ENCODE results near the gene VAT1.
A peak's percentile ranks its signal among the peaks of the same experiment; 100 is the strongest.
"Not testable (repeated sequence)": the region's sequence is repeated elsewhere in the genome, so short reads cannot be mapped to it uniquely, and the experiment has no call there.

VAT1 gene

DNA sequence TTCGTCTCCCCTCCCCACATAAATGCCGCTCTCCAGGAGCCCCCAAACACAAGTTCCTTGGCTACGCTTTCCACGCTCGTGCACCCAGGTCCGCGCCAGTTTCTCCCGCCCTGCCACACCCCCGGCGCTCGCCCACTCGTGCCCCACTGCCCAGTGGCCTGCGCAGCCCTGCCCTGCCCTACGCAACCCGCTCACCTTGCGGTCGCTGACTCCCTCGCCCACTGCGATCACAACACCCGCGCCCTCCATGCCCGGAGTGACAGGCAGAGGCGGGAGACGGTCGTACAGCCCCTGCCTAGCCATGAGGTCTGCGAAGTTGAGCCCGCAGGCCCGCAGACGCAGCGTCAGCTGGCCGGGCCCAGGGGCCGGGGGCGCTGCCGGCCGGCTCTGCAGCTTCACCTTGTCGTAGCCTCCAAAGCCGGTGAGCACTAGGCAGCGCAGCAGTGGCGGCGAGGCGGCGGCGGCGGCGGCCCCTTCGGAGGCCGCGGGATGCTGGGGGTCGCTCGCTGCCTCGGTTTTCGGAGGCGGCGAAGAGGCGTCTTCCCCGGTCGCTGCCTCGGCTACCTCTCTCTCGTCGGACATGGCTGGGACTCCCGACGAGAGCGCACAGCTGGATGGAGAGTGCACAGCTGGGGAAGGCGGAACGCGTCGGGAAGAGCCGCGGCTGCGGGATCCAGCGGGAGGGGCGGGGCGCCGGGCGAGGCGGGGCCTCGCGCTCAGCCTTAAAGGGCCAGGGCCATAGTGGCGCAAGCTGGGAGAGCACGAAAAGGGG lies at the start of gene VAT1:
Gene VAT1, minus strand, starts transcription at position 645 of the 772 bp plus-strand sequence. Its CDS starts 63 bp downstream, at position 582.
- peak; percentile 79 for DNase-seq

DNA sequence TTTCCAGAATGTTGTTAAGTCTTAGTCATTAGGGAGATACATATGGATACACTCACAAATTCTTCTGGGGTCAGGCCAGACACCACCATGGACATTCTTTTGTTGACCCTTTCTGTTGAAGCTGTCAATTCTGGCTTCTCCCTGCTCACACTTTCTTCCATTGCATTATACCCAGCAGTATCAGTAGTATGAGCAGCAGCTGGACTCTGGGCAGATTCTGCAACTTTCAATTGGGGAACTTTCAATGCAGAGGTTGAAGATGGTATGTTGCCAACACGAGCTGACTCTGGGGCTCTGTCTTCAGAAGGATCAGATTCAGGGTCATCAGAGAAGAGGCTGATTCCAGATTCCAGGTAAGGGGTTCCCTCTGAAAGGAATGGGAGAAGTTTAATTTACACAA lies 48.7 kb upstream of the VAT1 start:
- no peak for DNase-seq

DNA sequence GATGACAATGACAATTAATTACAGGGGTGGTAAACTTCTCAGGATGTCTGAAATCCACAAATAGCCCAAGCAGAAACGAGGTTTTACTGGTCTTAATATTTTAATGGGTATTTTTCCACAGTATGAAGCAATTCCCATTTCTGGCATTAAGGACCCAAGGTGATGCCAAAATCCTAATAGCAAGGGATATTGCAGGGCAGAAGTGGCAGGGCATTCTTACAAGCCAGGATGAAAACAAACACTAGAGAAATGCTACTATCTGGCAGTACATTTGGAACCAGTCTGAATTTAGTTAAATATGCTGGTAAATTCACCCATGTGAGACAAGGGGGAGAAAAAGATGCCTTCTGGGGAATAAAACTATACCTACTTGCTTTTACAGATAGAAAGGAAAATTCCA lies 48.1 kb upstream of the VAT1 start:
- DNase-seq: no peak

DNA sequence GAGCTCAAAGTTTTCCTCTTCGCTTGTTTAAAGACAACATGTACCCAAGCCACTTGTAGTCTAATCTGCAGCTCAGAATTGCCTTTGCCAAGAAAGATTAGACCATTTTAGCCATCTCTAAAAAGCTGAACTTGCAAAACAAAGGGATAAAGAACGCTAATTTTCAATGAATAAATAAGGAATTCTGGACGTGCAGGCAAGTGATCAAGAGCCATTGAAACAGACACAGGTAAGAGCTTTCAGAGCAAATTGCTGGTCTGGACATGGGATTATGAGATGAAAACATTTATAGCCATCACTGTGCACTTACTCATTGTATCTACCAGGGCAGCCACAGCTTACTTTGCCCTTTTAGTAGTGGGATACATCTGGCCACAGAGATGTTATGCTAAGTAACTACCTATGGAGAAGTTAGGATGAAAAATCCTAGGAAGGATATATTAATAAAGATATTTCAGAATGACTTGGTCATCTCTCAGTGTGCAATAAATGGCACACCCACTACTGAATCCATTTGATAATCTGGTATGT lies 47.2 kb upstream of the VAT1 start:
- no peak for DNase-seq

DNA sequence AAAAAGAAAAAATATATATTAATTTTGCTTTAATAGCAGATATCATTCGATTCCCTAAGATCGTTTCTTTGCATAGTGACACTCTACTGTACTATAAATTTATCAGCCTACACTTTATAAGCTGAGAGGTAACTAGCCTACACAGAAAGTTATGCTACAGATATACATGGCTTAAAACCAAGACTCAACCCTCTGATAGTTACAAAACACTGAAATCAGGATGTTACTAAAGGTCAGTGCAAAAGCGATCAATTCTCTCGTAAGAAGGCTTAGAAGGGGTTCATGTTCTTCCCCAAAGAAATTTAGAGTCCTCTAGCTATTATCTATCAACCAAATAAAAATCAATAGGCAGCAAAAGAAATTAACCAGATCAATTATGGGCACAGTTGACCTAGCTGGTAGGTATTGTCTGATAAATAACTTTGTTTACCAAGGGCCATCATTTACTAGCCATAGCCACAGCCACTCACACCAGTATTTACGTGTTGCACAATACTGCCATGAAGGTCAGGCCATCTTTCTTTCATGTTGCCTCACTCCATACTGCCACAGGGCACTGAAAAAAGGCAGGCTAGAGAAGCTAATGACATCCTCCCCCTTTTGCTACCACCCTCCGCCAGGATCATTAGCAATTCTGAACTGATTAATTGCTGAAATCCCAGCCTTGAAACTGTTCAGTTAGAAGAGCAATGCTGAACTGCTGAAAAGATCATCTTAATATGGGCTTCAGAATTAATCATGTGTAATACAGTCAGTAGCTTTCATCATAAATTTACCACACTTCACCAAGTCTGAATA lies 46.6 kb upstream of the VAT1 start:
- DNase-seq: no peak

DNA sequence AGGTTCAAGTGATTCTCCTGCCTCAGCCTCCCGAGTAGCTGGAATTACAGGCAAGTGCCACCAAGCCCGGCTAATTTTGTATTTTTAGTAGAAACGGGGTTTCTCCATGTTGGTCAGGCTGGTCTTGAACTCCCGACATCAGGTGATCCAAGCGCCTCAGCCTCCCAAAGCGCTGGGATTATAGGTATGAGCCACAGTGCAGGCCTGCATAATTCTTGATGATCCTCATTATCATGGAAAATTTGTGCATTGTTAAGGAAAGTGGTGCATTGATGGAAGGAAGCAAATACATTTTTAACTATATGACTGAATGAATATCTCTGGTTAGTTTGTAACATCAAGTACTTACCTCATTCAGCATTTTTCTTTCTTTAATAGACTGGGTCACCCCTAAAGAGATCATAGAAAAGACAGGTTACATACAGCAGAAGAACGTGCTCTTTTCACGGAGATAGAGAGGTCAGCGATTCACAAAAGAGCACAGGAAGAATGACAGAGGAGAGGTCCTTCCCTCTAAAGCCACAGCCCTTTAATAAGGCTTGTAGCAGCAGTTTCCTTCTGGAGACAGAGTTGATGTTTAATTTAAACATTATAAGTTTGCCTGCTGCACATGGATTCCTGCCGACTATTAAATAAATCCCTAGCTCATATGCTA lies 40.9 kb upstream of the VAT1 start:
- no peak for DNase-seq

DNA sequence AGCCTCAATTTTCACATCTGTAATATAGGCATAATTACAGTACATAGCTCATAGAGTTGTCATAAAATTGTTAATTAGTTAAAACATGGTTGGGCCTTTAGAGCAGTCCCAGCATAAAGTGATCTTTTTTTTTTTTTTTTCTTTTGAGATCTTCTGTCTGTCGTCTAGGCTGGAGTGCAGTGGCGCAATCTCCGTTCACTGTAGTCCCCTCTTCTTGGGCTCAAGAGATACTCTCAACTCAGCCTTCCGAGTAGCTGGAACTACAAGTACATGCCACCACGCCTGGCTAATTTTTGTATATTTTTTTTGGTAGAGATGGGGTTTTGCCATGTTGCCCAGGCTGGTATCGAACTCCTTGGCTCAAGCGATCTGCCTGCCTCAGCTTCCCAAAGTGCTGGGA lies 33.9 kb upstream of the VAT1 start:
- DNase-seq: no peak

DNA sequence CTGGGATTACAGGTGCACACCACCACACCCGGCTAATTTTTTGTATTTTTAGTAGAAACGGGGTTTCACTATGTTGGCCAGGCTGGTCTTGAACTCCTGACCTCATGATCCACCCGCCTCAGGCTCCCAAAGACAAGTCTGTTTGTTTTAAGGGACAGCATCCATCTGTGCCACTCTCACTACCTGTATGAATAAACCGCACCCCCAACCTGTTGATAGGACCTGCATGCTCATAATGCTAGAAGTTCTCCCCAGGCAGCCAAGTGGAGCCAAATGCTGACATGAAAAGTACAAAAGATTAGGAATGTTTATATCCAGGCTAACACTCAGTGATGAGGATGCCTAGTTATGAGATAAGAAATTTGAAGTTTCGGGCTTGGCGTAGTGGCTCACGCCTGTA lies 30.8 kb upstream of the VAT1 start:
- DNase-seq: not testable (repeated sequence)

DNA sequence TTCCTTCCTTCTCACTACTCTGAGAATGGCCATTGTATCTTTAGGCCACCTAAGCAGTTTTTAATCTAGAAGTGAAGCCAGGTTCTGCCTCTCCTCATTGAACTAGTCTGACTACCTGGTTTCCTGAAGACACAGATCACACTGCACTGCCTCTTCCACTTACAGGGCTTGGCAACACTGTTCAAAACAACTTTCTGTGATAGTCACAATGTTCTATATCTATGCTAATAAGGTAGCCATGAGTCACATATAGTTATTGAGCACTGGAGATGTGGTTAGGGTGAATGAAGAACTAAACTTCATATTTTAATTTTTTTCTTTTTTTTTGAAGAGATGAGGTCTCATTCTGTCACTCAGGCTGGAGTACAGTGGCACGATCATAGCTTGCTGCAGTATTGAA lies 29.8 kb upstream of the VAT1 start:
- no peak for DNase-seq

DNA sequence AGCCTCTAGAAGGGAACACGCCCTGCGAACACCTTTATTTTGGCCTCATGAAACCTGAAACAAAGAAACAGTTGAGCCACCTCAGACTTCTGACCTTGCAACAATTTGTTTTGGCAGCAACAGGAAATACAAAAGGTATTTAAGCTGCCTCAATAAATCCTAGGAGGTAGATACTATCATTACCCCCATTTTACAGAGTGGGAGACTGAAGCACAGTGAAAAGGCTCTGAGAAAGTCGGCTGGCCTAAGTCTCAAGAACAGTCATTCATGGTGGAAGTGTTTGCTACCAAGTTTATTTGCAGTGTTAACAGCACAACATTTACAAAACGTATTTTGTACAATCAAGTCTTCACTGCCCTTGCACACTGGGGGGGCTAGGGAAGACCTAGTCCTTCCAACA lies 21.8 kb upstream of the VAT1 start:
- DNase-seq: no peak

DNA sequence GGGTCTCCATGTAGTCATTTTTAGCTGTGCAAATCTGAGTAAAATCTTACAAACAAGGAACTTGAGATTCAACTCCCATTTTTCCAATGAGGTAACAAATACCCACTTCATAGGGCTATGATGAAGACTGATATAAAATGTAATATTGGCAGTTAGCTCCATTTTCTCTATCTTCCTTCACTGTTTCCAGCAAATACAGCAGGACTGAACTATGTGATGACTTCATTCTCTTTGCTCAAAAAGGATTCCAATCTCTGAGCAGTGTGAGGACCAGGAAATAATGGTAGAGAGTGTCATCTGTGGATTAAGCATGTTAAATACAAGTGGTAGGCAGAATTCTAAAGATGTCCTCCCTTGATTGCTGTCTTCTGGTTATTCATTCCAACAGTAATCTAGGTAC lies 21.1 kb upstream of the VAT1 start:
- no peak for DNase-seq

DNA sequence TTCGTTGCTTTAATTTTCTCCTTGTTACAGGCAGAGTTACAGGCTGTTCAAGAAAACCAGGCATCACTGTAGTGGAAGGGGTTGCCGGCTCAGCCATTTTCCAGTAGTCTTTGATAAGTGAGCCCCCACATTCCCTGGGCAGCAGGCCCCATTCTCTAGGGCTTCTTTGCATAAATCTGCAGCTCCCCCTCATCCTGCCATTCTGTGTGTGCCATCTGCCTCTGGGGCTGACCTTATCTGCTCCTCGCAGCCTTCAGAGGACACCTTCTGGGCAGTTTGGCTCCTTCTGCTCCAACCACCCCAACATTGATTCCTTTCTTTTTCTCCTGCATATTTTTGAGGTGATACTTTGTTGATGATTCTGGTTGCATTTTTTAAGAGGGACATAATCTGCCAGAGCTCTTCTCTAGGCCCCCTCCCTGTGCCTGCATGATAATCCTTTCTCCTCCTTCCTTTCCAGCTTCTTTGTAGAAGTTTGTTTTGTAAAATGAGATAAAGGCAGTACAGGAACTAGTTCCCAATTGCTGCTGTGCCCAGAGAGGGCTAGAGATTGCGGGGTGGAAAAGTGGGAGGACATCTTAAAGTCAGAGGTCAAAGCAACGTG lies 19.9 kb upstream of the VAT1 start:
- no peak for DNase-seq

DNA sequence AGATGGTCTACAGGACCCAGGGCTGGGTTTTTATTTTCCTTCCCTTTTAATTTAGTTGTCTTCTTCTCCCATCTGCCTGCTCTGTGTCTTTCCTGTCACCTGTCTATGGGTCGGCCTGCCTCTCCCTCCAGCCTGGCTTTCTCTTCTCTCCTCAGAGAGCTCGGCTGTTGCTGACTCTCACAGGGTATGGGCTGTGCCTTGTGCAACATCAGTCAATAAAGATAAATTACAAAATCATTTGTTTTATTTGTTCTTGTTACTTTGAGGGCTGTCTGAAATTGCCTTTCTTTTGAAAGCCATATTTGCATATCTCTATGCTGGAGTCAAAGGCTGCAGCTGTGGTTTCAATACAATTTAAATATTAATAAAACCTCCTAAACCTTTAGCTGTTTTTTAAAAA lies 18.5 kb upstream of the VAT1 start:
- DNase-seq: no peak

DNA sequence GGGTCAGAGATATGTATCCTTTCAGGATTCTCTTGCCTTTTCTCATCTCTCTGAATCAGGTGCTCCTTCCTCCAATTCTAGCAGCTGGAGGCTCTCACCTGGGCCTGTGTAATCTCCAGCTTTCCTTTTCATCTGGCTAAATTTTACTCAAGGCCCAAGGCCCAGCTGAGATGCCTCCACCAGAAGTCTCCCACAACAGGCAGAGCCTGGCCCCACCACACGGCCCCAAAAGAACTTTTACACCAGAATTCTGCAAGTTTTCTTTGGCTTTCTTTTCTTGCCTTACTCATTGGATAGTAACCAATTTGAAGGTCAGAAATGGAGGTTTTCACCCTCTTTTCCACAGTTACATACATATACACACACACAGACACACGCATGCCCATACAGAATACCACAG lies 17.5 kb upstream of the VAT1 start:
- DNase-seq: no peak

DNA sequence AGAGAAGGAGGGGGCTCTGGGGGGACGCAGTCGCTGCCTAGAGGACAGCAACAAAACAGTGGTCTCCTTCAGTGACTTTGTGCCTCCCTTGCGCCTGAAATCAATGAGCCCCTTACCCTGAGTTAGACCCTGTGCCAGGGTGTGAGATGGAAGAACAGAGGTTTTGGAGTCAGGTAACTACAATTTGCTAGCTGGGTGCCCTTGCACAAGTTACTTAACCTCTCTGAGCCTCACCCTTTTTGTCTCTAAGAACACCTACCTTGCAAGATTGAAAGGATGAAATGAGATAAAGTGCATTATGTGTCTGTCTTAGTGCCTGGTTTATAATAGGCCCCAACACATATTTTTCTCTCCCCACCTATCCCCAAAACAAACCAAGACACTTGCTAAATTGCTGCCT lies 12.7 kb upstream of the VAT1 start:
- no peak for DNase-seq

DNA sequence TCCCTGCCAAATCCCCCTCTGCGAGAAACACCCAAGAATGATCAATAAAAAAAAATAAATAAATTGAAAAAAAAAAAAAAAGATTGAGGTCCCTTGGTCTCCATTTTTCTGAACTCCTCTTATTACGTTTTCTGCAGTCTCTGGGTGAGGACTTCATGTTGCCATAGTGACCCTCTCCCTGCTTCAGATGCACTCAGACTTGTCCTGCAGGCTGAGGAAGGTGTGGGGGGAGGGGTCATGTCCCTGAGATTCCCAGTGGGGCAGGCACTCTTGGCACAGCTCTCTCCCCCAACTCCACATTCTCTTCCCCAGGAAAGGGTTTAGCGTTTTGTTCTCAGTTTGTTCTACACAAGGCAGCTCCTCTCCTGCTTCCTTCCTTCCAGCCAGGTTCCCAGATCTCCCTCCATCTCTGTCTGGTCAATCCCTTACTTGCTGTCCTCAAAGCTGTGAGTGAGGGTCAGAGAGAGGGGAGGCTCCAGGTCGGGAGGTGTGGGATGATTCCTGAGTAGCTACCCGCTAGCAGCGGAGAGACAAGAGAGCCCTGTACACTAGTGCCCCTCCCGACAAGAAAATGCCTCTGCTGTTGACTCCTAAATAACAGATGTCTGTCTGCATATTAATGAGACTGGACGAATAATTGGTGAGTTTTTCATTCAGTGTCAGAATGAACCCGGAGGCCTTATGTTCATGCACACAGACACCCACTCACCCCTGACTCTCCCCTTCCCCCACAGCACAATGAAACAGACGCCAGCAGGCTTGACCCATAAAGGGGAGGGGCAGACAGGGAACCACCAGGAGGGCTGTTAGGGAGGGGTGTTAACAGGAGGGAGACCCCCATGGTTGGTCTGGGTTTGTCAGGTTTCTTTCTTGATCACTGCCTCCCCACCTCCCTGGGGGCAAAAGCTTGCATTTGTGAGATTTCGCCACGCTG lies 12.0 kb upstream of the VAT1 start:
- no peak for DNase-seq

DNA sequence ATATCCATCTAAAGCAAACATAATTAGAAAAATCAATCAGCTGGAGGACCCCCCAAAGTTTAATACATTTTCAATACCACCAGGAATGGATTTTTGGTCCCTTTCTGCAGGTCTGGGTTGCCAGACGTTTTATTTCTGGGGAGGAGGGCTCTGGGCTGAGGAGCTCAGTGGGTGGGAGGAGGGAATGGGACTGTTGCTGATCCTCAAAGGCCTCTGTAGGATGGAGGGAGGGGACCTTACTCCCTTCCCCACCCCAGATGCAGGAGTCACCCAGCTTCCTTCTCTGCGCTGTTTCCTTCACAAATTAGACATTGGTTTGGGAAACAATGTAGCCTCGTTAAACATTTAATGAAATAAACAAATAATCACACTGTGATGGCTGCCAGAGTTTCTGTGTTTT lies 9.5 kb upstream of the VAT1 start:
- no peak for DNase-seq

DNA sequence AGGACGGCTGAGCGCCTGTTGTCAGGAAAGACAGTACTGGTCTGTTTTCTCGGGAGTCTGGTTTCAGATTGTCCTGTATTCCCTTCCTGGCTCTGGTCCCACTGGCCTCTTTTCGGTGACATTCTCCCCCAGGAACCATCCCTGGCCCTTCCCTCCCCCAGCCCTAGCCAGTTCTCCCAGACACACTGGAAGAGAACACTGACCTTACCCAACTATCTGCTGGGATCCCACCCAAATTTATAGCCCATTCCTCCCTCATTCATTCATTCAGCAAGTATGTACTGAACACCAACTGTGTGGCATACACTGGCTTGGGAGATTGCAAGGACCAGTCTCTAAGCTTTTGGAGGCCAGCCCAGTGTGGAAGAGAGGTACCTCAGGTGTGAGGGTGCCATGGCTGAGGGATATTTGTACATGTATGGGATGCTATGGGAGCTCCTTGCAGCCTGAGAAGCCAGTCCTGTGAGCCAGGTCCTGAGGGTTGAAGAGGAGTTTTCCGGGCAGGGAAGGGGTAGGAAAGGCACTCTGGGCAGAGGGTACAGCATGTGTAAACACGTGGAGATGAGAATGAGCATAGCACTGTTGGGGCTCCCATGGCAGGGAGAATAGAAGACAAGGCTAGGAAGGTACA lies 8.1 kb upstream of the VAT1 start:
- no peak for DNase-seq

DNA sequence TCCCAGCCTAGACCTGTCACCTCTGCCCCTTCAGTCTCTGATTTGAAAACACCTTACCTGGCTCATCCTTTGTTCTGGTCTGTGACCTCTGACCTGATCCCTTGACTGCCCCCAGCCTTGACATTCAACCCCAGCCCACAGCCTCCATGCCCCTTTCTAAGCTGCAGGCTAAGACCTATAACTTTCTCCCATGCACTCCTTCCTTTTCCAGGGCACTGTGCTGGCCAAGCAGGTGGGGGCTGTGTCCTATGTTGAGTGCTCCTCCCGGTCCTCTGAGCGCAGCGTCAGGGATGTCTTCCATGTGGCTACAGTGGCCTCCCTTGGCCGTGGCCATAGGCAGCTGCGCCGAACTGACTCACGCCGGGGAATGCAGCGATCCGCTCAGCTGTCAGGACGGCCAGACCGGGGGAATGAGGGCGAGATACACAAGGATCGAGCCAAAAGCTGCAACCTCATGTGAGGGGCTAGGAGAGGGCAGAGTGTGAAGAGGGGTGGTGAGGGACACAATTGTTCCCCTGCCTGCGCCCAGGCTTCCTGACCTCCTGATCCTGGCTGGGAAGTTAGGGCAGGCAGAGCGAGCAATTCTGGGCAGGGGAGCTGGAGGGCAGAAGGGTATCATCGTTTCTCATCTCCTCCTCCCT lies 6.2 kb upstream of the VAT1 start:
- no peak for DNase-seq

DNA sequence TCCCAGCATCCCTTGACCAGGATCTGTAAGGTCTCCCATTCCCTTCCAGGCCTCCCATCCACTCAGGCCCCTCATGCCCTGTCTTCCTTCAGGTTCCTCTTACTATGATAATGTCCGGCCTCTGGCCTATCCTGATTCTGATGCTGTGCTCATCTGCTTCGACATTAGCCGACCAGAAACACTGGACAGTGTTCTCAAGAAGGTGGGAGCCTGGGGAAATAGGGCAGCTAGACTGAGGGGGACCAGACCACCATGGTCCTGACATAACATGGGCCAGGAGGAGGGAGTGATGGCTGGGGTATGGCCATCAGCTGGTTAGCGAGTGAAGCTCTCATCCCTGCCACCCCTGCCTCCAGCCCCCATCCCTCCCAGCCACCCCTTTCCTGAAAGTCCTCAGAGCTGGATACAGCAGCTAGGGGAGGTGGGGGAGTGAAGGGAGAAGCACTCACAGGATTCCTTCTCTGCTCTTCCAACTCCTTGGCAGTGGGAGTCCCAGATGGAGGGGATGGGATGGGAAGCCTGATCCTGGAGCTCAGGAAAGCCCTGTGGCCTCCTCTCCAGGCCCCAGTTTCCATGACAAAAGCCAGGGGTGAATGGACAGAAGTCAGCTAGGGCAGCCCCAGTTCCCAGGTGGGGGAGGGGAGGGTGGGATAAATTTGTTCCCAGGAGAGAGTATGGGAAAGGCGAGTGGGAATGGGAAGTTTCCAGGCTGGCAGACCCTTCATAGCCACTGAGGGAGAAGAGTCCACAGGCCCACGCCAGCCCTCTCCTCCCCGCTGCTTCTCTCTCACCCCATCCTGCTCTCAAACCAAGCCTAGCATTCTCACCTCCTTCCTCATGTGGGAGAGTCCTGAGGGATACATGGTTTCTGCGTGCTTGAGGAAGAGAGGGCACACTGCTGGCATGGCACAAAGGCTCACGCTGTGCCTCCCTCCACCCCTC lies 5.2 kb upstream of the VAT1 start:
- DNase-seq: no peak
